ENCODE results near the gene TRAPPC6A. TPM values are rescaled to one million over a fixed set of nuclear protein-coding genes. Genes with fewer than 3 reads are reported as not detected.

The TRAPPC6A gene
- total and polyA plus RNA-seq, 9 of the 15 experiments (the other 6 are each of a cell fraction or from before 2014, with no cell fraction given) = 0.82 to 23.6 (median 11.6) TPM

DNA sequence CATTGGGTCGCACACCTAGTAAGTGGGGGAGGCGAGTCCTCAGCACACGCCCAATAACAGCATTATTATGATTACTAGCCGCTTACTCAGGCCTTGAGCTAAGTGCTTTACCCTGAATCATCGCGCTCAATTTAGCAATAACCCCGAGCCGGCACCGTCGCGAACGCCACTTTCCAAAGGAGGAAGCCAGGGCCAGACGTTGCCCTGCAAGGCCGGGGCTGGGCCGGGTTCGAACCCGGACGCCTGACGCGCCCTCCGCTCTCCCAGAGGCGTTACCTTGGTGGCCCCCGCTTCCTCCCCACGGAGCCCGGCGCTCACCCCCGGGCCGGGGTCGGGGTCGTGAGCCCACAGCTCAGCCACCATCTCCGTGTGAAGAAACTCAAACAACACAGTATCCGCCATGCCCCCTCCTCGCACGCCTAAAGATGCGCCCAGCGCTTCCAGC lies at the start of gene TRAPPC6A (continued):
- TF ChIP-seq, protein P1, sequence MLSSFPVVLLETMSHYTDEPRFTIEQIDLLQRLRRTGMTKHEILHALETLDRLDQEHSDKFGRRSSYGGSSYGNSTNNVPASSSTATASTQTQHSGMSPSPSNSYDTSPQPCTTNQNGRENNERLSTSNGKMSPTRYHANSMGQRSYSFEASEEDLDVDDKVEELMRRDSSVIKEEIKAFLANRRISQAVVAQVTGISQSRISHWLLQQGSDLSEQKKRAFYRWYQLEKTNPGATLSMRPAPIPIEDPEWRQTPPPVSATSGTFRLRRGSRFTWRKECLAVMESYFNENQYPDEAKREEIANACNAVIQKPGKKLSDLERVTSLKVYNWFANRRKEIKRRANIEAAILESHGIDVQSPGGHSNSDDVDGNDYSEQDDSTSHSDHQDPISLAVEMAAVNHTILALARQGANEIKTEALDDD (IDR thresholded peaks at IDR 0.05) = peak; percentile 46; the same call in 1 of the 2 replicates
- no peak for TF ChIP-seq BHLHE40 (IDR thresholded peaks at IDR 0.05; ENCODE audit: low read length)
- TF ChIP-seq, protein P2, sequence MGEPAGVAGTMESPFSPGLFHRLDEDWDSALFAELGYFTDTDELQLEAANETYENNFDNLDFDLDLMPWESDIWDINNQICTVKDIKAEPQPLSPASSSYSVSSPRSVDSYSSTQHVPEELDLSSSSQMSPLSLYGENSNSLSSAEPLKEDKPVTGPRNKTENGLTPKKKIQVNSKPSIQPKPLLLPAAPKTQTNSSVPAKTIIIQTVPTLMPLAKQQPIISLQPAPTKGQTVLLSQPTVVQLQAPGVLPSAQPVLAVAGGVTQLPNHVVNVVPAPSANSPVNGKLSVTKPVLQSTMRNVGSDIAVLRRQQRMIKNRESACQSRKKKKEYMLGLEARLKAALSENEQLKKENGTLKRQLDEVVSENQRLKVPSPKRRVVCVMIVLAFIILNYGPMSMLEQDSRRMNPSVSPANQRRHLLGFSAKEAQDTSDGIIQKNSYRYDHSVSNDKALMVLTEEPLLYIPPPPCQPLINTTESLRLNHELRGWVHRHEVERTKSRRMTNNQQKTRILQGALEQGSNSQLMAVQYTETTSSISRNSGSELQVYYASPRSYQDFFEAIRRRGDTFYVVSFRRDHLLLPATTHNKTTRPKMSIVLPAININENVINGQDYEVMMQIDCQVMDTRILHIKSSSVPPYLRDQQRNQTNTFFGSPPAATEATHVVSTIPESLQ (CRISPR knock-in tag; IDR thresholded peaks at IDR 0.05) = 0 out of 2 replicates have a peak, but pooled peaks have one; percentile 72
- TF ChIP-seq ZBTB49 (CRISPR knock-in tag; IDR thresholded peaks at IDR 0.05; ENCODE audit: borderline replicate concordance) = no peak
- TF ChIP-seq MEIS2 (IDR thresholded peaks at IDR 0.05; ENCODE audit: partially characterized antibody) = no peak
- no peak for TF ChIP-seq ZNF354B (CRISPR knock-in tag; IDR thresholded peaks at IDR 0.05)
- peak; percentile 80; the same call in 1 of the 2 replicates for TF ChIP-seq BRD4 (IDR thresholded peaks at IDR 0.05)
- TF ChIP-seq ZNF77 (CRISPR knock-in tag; IDR thresholded peaks at IDR 0.05) = no peak
- no peak for TF ChIP-seq KLF10 (CRISPR knock-in tag; IDR thresholded peaks at IDR 0.05)
- TF ChIP-seq TAF7 (tag; IDR thresholded peaks at IDR 0.05) = peak; percentile 63; the same call in 1 of the 2 replicates
- TF ChIP-seq EP300 (IDR thresholded peaks at IDR 0.05; ENCODE audit: low read length) = 0 out of 2 replicates have a peak, but pooled peaks have one; percentile 5
- no peak for TF ChIP-seq ZNF277 (CRISPR knock-in tag; IDR thresholded peaks at IDR 0.05; ENCODE audit: borderline replicate concordance)
- TF ChIP-seq CHD1 (IDR thresholded peaks at IDR 0.05; ENCODE audit: low read length) = peak; percentile 83
- no peak for TF ChIP-seq ZNF174 (CRISPR knock-in tag; IDR thresholded peaks at IDR 0.05)
- TF ChIP-seq BRD9 (IDR thresholded peaks at IDR 0.05; ENCODE audit: low read depth, partially characterized antibody) = no peak
- TF ChIP-seq, protein P3, sequence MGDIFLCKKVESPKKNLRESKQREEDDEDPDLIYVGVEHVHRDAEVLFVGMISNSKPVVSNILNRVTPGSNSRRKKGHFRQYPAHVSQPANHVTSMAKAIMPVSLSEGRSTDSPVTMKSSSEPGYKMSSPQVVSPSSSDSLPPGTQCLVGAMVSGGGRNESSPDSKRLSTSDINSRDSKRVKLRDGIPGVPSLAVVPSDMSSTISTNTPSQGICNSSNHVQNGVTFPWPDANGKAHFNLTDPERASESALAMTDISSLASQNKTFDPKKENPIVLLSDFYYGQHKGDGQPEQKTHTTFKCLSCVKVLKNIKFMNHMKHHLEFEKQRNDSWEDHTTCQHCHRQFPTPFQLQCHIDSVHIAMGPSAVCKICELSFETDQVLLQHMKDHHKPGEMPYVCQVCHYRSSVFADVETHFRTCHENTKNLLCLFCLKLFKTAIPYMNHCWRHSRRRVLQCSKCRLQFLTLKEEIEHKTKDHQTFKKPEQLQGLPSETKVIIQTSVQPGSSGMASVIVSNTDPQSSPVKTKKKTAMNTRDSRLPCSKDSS (IDR thresholded peaks at IDR 0.05; ENCODE audit: low read depth, partially characterized antibody) = no peak
- TF ChIP-seq ZNF778 (CRISPR knock-in tag; IDR thresholded peaks at IDR 0.05) = no peak
- TF ChIP-seq TFAM (CRISPR knock-in tag; conservative IDR thresholded peaks at IDR 0.05) = no peak
- no peak for TF ChIP-seq ZNF146 (CRISPR knock-in tag; IDR thresholded peaks at IDR 0.05; ENCODE audit: unreplicated experiment)
- TF ChIP-seq MAZ (CRISPR knock-in tag; conservative IDR thresholded peaks at IDR 0.05 in 1 of 2, IDR thresholded peaks at IDR 0.05 in 1 of 2) = peak in 1 of 2 experiments; percentile 72; a peak in 2 of 4 replicates
- no peak for TF ChIP-seq ZNF830 (CRISPR knock-in tag; IDR thresholded peaks at IDR 0.05)
- no peak for TF ChIP-seq DIDO1 (tag; IDR thresholded peaks at IDR 0.05; ENCODE audit: low read depth)

All from K562 (cell line).